HG03460 (cell line): Measurements from ENCODE around the gene CEBPB.
A peak's percentile ranks its signal among the peaks of the same experiment; 100 is the strongest.
"Not testable (repeated sequence)": the region's sequence is repeated elsewhere in the genome, so short reads cannot be mapped to it uniquely, and the experiment has no call there.

ENCODE experiments used
- ATAC-seq: cut with Tn5 transposase; IDR thresholded peaks from one replicate; pipeline ENCODE4 v1.9.1; 2021; ENCODE audit not compliant: unreplicated experiment

Gene CEBPB

DNA sequence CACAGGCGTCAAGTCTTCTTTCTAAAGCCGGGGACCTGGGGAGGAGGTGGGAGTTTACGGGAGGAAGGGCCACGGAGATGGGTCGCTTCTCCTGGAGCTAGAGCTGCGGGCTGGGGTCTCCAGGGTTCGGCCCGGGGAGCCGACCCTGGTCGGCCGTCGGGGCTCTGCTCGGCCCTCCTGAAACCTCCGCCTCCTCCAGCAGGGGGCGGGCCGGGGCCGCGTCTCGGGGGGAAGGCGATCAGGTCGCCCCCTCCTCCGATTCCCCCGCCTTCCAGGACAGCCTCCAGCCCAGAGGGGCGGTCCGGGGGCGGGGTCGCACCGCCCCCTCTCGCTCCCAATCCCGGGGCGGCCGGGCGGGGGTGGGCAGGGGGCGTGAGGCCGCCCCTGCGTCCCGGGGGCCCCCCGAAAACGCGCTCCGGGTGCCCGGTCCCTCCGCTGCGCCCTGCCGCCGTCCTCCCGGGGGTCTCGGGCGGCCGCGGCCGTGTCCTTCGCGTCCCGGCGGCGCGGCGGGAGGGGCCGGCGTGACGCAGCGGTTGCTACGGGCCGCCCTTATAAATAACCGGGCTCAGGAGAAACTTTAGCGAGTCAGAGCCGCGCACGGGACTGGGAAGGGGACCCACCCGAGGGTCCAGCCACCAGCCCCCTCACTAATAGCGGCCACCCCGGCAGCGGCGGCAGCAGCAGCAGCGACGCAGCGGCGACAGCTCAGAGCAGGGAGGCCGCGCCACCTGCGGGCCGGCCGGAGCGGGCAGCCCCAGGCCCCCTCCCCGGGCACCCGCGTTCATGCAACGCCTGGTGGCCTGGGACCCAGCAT, at the start of gene CEBPB:
TSS of gene CEBPB (plus strand) at position 580 of the 814 bp plus-strand sequence. CDS start at position 784, 204 bp downstream.
- no peak for ATAC-seq

DNA sequence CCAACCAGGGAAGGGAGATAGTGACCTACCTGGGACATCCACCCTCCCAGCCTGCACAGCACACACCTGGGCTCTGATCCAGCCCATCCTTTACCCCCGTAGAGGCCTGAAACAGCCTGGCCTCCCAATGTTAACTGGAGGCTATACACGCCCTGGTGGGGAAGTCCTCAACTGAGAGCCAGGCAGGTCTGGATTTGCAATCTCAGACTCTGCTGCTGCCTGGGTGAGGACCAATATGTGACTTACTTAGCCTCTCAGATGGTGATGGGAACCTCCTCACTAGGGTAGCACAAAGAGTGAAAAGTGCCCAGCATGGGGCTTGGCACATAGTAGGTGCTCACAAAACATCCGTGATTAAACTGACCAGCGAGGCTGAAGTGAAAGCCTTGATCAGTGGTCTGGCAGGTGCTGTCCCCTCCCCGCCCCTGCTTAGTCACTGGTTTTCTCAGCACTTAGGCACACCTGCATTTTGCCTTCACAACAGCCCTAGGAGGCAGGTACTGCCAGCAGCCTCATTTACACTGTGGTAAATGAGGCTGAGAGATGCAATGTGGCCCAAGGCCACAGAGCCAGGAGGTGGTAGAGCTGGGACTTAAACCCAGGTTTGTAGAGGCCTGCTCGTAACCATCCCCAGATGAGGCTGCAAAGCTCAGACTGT, 49.5 kb upstream of the CEBPB start:
- ATAC-seq = no peak

DNA sequence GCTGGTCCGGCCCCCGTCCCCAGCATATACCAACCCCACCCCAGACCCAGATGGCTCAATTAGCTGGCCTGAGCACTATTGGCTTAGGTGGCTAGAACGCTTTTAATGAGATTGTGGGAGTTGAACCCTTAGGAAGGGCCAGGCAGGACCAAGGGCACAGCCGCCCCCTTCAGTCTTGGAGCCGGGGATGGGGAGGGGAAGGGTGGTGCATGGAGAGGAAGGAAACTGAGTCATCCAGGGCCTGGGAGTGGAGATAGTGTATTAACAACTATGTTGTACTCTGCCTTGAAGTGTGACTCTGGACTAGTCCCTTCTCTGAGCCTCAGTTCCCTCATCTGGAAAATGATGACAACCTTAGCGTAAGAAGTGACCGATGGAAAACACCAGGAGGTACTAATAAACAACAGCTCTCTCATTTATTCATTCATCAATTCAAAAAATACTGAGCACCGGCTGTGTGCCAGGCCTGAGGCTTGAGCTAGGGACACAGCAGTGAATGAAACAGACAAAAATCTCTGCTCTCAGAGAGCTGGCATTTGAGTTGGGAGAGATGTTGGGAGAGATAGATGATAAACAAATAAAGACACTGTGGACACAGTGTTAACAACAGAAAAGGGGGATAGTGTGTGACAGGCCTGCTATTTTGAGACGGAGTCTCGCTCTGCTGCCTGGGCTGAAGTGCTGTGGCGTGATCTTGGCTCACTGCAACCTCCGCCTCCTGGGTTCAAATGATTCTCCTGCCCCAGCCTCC, 48.6 kb upstream of the CEBPB start:
- no peak for ATAC-seq

DNA sequence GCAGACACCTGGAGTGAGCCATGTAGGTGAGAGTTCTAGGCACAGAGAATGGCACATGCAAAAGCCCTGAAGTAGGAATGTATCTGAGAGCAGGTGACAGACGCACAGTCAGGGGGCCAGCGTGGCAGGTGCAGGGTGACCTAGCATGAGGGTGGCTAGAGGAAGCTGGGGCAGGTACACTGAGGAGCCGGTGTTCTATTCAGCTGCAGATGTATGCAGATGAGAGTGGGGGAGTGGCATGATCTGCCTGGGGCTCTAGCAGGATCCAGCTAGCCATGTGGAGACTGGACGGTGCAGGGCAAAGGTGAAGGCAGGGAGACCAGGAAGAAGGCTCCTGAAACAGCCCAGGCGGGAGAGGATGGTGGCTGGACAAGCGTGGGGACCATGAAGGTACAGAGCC, 47.8 kb upstream of the CEBPB start:
- no peak for ATAC-seq

DNA sequence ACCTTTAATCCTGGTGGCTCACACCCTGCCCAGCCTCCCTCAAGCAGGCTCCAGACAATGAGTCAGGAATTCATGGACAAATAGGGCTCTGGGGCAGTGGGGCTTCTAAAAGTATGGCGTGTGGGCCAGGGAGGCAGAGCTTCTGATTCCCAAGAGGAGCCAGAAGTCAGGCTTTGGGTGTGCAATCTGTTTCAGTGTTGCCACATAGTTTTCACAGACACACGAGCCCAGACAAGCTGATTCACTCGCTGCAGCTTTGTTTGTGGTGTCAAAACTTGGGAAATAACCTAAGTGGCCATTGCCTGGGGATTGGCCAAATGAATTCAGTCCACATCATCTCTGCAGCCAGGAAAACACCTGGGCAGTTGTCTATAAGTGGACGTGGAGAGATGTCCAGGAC, 46.3 kb upstream of the CEBPB start:
- no peak for ATAC-seq

DNA sequence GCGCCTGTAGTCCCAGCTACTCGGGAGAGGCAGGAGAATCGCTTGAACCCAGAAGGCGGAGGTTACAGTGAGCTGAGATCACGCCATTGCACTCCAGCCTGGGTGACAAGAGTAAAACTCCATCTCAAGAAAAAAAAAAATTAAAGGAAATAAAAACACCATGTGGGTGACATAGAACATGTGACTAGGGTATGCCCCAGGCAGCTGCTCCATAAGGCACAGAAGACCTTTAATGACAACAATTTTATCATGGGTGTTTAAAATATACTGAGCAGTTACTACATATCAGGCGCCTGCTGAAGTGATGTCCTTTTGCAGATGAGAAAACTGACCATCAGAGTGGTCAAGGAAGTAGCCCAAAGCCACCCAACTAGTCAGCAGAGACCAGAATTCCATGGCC, 45.1 kb upstream of the CEBPB start:
- no peak for ATAC-seq

DNA sequence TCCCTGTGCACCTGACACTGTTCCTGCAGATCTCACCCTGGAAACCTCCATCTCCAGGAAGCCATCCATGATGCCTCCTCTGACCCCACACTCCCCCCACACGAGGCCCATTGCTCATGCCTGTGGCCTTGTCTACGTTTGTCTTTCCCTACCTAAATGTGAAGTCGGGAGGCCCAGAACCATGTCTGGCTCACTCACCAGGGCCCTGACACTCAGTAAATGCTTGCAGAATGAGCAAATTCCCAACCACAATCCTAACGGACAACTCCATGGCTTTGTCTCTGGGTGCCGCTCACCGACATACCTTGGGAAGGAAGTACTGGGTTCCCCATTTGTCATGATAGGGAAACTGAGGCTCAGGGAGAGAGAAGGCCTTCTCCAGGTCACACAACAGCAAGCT, 44.4 kb upstream of the CEBPB start:
- ATAC-seq = no peak

DNA sequence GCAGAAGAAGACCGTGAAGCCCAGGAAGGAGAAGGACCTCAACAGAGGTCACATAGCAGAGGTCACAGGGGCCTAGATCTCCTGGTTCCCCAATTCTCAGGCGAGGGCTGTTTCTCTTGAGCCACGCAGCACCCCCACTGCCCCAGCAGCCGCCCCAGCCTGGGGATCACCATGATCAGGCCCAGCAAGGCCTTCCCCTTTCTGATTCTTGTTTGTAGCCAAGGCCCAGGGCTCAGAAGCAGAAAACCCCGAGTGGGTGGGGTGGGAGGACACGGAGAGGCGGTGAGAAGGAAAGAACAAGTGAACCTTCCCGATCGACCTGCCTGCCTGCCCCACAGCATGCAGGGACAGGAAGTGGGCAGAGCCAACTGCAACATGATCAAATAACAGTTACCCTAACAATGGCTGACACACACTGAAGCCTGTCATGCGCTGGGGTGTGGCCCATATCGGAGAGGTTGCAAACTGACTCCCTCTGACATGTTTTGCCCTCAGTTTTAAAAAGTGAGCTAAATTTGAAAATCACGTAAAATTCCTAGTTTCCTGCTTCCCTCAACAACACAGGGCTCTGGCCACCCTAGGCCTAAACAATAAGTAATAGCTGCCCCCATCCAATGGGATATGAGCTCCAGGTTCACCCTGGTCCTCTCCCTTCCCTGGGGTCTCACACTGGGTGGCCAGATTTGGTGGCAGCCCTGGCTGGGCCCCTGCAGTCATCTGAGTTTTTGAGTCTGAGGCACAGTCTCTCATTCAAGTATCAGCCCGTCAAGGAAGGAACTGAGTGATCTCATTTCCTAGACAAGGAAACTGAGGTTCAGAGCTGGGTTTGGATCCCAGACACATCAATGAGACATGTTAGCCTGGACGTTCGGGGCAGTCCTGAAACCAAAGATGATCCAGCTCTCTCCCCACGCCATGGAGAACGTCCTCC, 43.6 kb upstream of the CEBPB start:
- peak; percentile 78 for ATAC-seq

DNA sequence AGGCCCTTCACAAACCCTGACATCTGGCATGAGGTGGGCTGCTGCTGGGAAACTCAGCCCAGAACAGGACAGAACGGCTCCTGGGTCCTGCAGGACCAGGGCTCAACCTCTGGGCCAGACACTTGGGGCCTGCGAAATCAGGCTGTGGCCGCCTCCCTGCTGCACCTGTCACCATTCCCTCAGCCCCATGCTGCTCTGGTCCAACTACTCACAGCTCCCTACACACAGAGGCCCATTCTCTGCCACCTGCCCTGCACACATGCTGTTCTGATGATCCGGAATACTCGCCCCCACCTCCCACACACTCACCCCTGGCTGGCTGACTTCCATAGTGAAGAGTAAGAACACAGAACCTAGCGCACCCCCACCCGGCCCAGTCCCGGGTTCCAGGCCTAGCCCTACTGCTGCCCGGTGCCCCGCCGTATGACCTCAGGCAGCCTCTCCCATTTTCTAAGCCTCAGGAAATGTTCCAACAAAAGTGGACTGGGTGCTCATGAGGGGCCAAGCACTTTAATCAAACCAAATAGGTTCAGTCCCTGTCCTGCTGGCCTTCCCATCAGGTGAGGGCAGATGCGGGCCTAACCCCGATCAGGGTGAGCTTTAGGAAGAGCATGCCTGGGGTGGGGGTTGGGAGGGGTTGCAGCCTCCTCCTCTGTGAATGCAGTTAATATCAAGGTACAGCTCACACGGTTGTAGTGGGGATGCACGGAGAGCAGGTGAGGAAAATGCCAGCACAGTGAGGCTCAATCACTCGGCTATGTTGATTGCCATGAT, 41.0 kb upstream of the CEBPB start:
- no peak for ATAC-seq

DNA sequence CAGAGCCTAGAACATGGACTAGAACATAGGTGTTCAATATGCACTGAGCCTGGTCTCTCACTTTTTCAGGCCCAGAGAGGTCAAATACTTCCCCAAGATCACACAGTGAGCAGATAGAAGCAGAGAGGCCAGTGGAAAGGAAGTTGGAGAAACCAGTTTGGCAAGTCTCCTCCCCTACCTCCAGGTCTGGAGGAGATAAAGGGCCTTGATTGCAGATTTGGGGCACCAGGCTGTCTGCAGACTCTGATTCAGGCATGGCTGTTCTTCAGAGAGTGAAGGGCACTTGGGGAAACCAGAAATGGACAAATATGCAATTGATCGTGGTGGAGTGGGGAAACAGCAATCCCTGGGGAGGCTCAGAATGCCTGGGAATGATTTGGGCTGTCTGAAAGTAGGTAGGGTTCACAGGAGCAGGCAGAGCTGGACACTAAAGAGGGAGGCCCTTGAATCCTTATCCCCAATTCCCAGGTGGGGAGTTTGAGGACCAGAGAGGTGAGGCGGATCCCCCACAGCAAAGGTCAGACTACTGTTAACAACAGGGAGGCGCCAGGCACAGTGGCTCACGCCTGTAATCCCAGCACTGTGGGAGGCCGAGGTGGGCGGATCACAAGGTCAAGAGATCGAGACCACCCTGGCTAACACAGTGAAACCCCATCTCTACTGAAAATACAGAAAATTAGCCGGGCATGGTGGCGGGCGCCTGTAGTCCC, 39.4 kb upstream of the CEBPB start:
- ATAC-seq = no peak

DNA sequence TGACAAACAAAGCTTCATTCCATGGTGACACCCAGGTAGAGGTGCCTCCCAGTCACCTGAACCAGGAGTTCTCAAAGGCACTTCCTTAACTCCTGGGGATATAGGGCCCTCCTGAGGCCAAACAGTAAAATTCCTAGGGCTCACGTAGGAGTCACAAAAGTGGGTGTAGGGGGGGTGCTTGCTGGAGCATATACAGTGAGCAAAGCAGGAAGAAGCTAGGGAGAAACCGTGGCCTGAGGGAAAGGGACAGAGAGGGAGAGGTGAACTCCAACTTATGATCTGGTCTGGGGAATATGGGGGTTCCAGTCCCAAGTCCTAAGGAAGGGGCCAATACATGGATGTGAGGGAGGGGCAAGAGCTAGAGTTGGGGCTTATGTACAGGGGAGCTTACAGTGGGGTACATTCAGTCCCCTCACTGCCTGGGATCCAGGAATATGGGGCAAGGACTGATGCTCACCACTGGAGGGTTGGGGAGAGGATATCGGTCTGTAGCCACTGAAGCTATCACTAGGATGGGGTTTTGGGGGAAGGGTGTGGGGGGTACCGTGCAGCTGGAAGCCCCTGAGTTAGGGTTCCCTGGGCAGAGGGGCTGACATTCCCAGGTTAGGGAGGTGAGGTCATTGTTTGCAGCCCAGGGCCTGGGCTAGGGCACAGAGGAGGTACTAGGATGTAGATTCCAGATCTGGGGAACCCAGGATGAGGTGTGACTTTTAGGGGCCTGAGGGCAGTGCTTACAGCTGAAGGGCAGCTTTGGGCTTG, 38.1 kb upstream of the CEBPB start:
- no peak for ATAC-seq

DNA sequence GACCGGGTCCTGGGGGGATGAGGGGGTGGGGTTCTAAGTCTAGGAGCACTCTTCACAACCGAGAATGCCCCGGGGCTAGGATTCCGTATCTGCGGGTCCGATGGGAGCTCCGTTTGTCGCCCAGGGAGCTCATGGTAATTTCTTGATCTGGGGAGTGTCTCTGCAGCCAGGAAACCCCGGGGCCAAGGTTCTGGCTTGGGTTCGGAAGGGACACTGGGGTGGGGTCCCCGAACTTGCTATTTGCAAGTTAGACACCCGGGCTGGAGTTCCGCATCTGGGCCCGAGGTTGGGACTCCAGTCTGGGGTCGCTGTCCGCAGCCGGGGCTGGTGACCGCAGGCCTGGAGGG, 37.5 kb upstream of the CEBPB start:
- ATAC-seq = no peak

DNA sequence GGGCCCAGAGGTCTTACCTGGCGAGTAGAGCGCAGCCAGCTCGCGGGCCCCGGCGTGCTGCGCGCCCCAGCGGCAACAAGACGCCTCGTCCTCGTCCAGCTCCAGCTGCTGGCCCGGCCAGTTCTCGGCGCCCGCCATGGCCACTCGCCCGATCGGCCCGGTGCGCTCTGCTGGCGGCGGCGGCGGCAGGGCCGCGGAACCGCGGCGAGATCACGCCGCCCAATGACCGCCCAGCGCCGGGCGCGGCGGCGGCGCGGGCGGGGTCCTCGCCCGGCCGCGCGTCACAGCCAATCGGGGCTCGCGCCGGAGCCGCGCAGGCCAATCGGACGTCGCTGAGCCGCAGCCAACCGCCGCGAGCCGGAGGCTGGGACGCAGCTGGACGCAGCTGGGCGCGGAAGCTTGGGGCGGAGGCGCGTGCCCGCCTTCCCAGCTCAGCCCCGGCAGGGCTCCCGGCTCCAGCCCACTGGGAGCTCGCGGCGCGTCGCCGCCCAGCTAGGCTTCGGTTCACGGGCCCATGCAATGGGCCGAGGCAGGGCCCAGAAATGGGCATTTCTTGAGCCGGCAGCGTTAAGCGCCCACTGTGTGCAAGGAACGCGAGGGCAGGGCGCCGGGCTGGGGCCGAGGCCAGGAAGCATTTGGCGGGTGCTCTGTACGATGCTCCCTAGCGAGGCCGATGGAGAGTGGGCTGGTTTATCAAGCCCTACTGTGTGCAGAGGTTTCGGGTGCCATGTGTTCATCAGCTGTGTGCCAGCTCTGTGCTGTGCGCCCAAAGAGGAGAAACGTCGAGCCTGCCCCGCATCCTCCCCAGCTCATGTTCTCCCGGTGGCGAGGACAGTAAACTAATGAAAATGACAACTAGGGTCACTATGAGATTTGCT, 36.9 kb upstream of the CEBPB start, which contains the start of gene PEDS1:
TSS of gene PEDS1 (minus strand) at position 224 of the 878 bp plus-strand sequence. CDS start at position 138, 86 bp downstream.
- ATAC-seq = peak; percentile 93

DNA sequence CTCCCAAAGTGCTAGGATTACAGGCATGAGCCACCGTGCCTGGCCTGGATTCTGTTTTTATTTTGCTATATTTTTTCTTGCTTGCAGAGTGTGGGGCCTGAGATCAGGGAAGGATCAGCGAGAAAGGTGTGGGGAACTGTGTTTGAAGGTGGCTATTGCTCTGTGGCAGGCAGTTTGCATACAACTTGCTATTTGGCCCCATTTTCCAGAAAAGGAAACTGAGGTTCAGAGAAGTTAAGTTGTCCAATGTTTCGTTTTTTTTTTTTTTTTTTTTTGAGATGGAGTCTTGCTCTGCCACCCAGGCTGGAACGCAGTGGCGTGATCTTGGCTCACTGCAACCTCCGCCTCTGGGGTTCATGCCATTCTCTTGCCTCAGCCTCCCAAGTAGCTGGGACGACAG, 29.1 kb upstream of the CEBPB start:
- ATAC-seq = not testable (repeated sequence)

DNA sequence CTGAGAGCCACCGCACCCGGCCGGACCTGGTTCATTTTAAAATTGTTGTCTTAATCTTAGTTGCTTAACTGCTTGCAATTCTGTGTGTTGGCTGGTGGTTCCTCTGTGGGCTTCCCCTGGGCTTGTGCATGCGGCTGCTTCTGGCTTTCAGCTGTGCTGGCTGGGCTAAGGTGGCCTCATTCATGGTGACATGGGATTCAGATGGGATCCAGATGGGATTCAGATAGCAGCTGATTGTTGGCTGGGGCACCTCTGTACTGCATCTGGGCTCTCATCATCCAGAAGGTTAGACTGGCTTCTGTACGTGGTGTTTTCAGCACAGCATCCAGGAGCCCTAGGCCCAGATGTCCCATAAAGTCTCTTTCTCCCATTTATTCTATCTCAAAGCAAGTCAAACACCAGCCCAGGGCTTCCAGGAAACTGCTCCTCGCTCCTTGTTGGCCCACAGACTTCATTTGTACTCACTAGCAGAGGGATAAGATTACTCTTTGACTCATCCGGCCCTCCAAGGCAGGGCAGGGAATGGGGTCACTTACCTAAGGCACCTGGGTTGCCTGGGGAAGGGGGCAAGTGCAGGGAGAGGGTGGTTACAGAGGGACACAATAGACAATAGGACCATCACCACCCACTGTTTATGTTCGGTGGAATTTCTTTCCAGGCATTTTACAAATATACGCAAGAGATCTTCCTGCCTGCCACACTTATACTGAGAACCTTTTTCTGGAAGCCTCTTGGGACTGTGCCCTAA, 26.9 kb upstream of the CEBPB start:
- no peak for ATAC-seq

DNA sequence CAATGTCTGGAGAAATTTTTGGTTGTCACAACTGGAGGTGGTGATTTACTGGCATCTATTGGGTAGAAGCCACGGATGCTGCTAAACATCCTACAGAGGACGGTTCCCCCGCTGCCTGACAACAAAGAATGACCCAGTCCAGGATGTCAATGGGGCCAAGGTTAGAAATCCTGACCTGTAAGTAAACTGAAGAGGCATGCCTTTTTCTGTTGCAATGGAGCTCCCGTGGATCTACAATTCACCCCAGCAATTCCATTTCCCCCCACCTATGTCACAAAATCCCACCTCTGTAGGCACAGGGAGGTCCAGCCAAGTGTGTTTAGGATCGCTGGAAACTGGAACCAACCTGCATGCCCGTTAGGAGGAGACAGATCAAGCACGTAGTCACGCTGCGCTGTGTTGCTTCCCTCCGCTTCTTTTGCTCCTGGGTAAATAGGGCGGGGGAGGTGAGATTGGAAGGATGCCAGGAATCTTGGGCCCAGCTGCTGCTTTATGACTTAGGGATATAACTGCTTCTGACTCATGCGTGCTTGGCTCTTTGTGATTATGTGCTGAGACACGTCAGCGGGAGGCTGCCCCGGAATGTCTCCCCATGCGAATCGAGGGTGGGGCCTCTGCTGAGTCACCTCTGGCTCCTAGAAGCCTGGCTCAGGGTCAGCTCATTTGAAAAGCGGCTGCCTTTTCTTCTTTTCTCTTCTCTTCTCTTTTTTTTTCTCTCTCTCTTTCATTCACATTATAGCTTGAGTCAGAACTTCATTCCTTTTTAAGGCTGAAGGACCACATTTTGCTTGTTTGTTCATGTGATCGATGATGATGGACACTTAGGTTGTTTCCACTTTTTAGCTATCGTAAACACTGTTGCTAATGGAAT, 24.7 kb upstream of the CEBPB start:
- peak; percentile 95 for ATAC-seq
